Neural cell (in vitro differentiated cells): Measurements from ENCODE around the gene GRWD1. TPM values are rescaled to one million over a fixed set of nuclear protein-coding genes. Genes with fewer than 3 reads are reported as not detected.

Experiments
- polyA plus RNA-seq: library from polyadenylated mRNA; depleted of rRNA; stranded (reverse); fragments of >200 nt; gene quantifications from 2 replicates; pipeline ENCODE4 v1.2.3, GENCODE V29; 2014

Gene GRWD1
- polyA plus RNA-seq, 1 donor from 2014 or later, result 11.8 TPM

Other genes with a start within 250 kb of the GRWD1 start
- 21.4 and 23.0 TPM in 2 replicates for gene CARD8, start 190.1 kb upstream of the GRWD1 start, polyA plus RNA-seq
- 1.6 and 4.4 TPM in 2 replicates for gene ZNF114, start 175.9 kb upstream of the GRWD1 start, polyA plus RNA-seq
- not detected in 2 replicates for gene EMP3, start 120.4 kb upstream of the GRWD1 start, polyA plus RNA-seq
- gene TMEM143, start 82.0 kb upstream of the GRWD1 start, polyA plus RNA-seq, result 4.2 and 11.7 TPM in 2 replicates
- gene SYNGR4, start 81.6 kb upstream of the GRWD1 start, polyA plus RNA-seq, result not detected in 2 replicates
- gene KDELR1, start 54.4 kb upstream of the GRWD1 start, polyA plus RNA-seq, result 42.3 and 46.9 TPM in 2 replicates
- gene GRIN2D, start 52.3 kb upstream of the GRWD1 start, polyA plus RNA-seq, result 1.8 and 2.8 TPM in 2 replicates
- gene KCNJ14, start 9.6 kb downstream of the GRWD1 start, polyA plus RNA-seq, result 1.1 and 1.6 TPM in 2 replicates
- 314 and 397 TPM in 2 replicates for gene CYTH2, start 23.4 kb downstream of the GRWD1 start, polyA plus RNA-seq
- gene LMTK3, start 65.9 kb downstream of the GRWD1 start, polyA plus RNA-seq, result 8.1 and 17.1 TPM in 2 replicates
- gene SULT2B1, start 106.2 kb downstream of the GRWD1 start, polyA plus RNA-seq, result not detected in 2 replicates
- gene SPACA4, start 160.8 kb downstream of the GRWD1 start, polyA plus RNA-seq, result not detected in 2 replicates
- gene FAM83E, start 169.1 kb downstream of the GRWD1 start, polyA plus RNA-seq, result 0.73 and 1.2 TPM in 2 replicates
- 2,102 and 2,180 TPM in 2 replicates for gene RPL18, start 173.2 kb downstream of the GRWD1 start, polyA plus RNA-seq
- 22.6 and 32.6 TPM in 2 replicates for gene SPHK2, start 173.5 kb downstream of the GRWD1 start, polyA plus RNA-seq
- gene DBP, start 191.4 kb downstream of the GRWD1 start, polyA plus RNA-seq, result 1.0 and 3.6 TPM in 2 replicates
- 105 and 108 TPM in 2 replicates for gene CA11, start 200.2 kb downstream of the GRWD1 start, polyA plus RNA-seq
- 1.0 TPM in 1 of 2 replicates, not detected in the other for gene NTN5, start 227.0 kb downstream of the GRWD1 start, polyA plus RNA-seq
- not detected in 2 replicates for gene FUT2, start 250.0 kb downstream of the GRWD1 start, polyA plus RNA-seq